Ovary (tissue), 3 donors: ENCODE data around the gene LBP.

Experiments
- EP300 ChIP-seq: sonication (generic); formaldehyde crosslinking; IDR thresholded peaks from one replicate; pipeline ENCODE4 v1.6.1; 2017; ENCODE audit warnings: antibody characterized with exemption
- POLR2A ChIP-seq: fragments of 450-650 bp; IDR thresholded peaks from one replicate; pipeline ENCODE4 v1.6.1; 2017; ENCODE audit warnings: antibody characterized with exemption, mild to moderate bottlenecking, moderate library complexity
- TF ChIP-seq, protein P1 (sequence below), 3 donors: fragments of 450-650 bp in 2 of 3; fragments of 200-600 bp in 1 of 3; IDR thresholded peaks; one replicate each; pipeline versions ENCODE4 v1.5.1 to v1.8.0; 2016 to 2022; ENCODE audit warnings: antibody characterized with exemption in 3 of 3, mild to moderate bottlenecking in 1 of 3
- donor health status: DM: no; HTN: no; CAD: no.

DNA sequence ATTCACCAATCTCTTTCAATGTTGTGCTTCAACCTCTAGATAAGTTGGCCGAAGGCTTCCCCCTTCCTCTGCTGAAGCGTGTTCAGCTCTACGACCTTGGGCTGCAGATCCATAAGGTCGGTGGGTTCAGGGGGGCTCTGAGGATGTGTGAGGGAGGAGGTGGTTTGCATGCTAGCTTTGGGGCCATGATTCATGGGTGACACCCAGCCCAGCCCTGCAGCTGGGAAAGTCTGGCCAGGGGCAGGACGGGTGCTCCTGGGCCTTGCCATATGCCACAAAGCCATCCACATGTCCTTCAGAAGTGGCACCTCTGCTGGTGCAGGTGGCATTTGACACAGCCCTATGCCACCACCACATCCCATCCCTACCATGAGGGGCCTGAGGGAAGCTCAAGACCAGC is 27.6 kb downstream of the LBP start:
- TF ChIP-seq, protein P1, sequence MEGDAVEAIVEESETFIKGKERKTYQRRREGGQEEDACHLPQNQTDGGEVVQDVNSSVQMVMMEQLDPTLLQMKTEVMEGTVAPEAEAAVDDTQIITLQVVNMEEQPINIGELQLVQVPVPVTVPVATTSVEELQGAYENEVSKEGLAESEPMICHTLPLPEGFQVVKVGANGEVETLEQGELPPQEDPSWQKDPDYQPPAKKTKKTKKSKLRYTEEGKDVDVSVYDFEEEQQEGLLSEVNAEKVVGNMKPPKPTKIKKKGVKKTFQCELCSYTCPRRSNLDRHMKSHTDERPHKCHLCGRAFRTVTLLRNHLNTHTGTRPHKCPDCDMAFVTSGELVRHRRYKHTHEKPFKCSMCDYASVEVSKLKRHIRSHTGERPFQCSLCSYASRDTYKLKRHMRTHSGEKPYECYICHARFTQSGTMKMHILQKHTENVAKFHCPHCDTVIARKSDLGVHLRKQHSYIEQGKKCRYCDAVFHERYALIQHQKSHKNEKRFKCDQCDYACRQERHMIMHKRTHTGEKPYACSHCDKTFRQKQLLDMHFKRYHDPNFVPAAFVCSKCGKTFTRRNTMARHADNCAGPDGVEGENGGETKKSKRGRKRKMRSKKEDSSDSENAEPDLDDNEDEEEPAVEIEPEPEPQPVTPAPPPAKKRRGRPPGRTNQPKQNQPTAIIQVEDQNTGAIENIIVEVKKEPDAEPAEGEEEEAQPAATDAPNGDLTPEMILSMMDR (IDR thresholded peaks at IDR 0.05) = no peak
- no peak for TF ChIP-seq POLR2A
- TF ChIP-seq EP300 = no peak
